ENCODE data around the gene TOB1. TPM values are rescaled to one million over a fixed set of nuclear protein-coding genes. Genes with fewer than 3 reads are reported as not detected.
A peak's percentile ranks its signal among the peaks of the same experiment; 100 is the strongest.
"Not testable (repeated sequence)": the region's sequence is repeated elsewhere in the genome, so short reads cannot be mapped to it uniquely, and the experiment has no call there.

The TOB1 gene
- total RNA-seq, 1 experiment from 2014 or later, result 15.0 TPM

GRCh38 chr17:50871898-50872297 lies 5.7 kb upstream of the TOB1 start:
- DNase-seq (ENCODE audit: low read depth), result no peak

- no peak for DNase-seq (ENCODE audit: low read depth)
Observed at GRCh38 chr17:50871364-50871763, 5.2 kb upstream of the TOB1 start.

DNA sequence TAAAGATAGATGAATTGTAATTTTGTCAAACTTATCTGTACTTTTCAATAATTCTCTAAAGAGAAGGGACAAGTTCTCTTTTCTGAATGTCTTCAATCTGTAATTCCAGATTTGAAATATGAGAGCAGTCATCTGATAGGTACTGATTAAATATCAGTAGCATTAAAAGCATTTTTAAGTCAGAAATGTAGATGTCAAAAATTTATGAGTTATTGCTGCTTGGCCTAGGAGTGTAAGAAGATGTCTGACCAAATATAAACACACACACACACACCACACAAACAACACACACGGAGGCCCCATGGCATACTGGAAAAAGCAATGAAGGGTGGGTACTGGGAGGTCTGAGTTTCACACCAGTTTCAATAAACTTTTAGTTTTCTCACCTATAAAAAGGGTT lies 2.4 kb upstream of the TOB1 start:
- no peak for DNase-seq (ENCODE audit: low read depth)

DNA sequence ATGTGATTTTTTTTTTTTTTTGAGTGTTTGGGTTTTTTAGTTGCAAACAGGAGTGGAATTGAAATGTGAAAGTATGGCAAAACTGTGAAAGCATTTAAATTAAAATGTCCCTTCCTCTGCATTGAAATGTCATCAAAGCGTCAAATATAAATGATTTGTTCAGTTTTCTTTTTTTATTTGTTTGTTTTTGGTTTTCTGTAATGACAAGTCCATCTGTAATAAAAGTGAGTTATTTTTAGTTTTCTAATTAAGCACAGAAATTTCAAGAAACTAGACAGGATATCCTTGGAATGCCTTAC lies 1.9 kb upstream of the TOB1 start:
- no peak for DNase-seq (ENCODE audit: low read depth)

GRCh38 chr17:50867363-50868139 lies 1.4 kb upstream of the TOB1 start:
- DNase-seq (ENCODE audit: low read depth), result peak; percentile 94

GRCh38 chr17:50866950-50867362 lies 802 bp upstream of the TOB1 start:
- no peak for DNase-seq (ENCODE audit: low read depth)

GRCh38 chr17:50865868-50866260 lies 290 bp downstream of the TOB1 start:
- no peak for DNase-seq (ENCODE audit: low read depth)

GRCh38 chr17:50865060-50865867 lies 890 bp downstream of the TOB1 start:
- DNase-seq (ENCODE audit: low read depth), result peak; percentile 41

- DNase-seq (ENCODE audit: low read depth), result peak; percentile 8
Observed at GRCh38 chr17:50864747-50865059, 1.5 kb downstream of the TOB1 start.

DNA sequence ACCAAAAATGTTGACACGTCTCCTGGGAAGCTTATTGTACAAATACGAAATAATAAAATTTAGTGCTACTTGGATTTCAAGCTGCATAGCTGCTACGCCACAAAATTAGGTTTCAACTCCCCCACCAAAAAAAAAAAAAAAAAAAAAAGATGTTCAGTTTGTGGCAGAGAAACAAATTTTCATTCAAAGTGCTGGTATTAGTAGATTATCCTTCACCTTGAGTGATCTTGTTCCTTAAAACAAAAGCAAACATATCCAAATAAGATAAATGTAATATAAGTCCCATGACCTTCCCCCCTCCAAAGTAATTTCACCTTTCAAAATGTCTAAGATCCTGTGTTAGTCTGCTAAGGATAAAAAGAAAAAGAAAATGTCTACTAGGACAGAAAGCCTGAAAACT lies 2.2 kb downstream of the TOB1 start:
- DNase-seq (ENCODE audit: low read depth), result no peak

- peak; percentile 10 for DNase-seq (ENCODE audit: low read depth)
Observed at GRCh38 chr17:50863221-50863843, 2.8 kb downstream of the TOB1 start.

DNA sequence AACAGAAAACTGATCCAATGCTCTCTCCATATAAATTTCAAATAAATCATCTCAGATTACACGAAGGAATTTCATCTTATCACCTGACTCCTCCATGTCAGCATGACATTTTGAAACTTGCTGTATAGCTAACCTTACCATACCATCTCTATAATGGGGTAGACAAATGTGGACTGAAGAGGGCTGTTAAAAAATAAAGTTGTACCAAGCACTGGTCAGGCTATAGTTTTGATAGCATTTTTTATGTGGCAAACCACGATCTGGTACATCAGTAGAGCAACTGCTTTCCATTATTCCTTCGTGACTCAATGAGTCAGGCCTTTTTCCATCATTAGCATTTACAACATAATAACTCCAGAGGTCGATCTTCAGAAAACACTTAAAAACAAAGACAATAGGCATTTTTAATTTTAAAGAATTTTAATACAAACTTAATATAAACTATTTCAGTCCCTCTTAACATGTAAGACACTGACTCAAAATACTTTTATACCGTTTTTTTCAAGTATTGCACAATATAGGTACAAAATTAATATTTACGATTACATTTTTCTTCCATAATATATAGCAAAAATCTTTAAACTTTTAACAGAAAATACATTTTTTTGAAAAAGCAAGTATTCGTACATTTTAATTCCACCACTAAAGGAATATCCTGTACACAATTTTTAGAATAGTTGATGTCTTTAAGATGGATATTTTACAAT lies 4.2 kb downstream of the TOB1 start:
- no peak for DNase-seq (ENCODE audit: low read depth)

GRCh38 chr17:50861334-50861676 lies 4.8 kb downstream of the TOB1 start:
- DNase-seq (ENCODE audit: low read depth), result no peak

GRCh38 chr17:50859727-50860126 lies 6.4 kb downstream of the TOB1 start:
- not testable (repeated sequence) for DNase-seq (ENCODE audit: low read depth)

GRCh38 chr17:50858486-50859225 lies 7.5 kb downstream of the TOB1 start:
- no peak for DNase-seq (ENCODE audit: low read depth)

DNA sequence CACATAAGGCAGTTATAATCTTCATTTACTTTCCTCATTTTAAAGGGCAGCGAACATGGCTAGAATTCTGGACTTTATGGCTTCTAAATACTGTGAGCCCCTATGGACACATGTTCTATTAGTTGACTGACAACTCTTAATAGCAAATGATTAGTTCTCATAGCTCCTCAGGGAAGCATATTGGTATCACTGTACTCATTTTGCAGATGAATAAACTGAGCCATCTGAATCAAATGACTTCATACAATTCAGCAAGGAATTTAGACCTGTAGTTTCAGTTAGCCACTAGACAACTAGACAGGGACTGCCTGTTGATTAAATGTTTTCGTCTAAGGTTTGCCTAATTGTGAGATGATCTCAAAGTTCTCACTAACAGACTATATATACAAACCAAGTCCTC lies 9.7 kb downstream of the TOB1 start:
- DNase-seq (ENCODE audit: low read depth), result no peak

DNA sequence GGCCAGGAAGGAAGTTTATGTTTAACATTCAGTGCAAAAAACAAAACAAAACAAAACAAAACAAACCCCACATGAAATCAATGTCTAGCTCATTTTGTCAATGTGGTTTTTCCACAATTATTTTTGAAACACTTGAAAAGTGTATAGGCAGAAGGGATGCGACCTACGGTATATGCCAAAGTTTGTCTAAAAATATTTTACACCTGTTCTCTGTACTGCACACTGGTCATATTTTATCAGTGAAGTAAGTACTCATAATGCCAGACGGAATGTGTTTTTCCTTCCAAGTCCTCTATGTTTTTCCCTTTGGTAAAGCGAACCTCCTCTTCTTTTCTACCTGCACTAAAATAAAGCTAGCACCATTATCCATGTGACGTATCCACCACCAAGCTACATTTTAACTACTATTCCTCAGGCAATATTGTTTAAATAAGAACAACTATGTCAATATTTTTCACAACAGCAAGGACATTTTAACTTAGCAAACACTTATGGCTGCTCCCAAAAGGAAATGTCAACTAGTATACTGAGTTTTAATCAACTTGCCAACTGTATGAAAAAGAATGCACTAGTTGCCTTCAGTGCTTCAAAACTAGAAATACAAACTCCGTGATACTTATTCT lies 10.3 kb downstream of the TOB1 start:
- no peak for DNase-seq (ENCODE audit: low read depth)

GRCh38 chr17:50853781-50854180 lies 12.4 kb downstream of the TOB1 start:
- DNase-seq (ENCODE audit: low read depth), result no peak

- DNase-seq (ENCODE audit: low read depth), result no peak
Observed at GRCh38 chr17:50853015-50853615, 13.0 kb downstream of the TOB1 start.

- no peak for DNase-seq (ENCODE audit: low read depth)
Observed at GRCh38 chr17:50850640-50851039, 15.5 kb downstream of the TOB1 start.

GRCh38 chr17:50848711-50849110 lies 17.4 kb downstream of the TOB1 start:
- no peak for DNase-seq (ENCODE audit: low read depth)
